IPS-NIHi7 (cell line): ENCODE data around the gene PRKG1.
"Not testable (repeated sequence)": the region's sequence is repeated elsewhere in the genome, so short reads cannot be mapped to it uniquely, and the experiment has no call there.

Experiments used
- DNase-seq: peaks from one replicate; pipeline ENCODE4 v3.0.0; 2012; ENCODE audit warnings: mixed read lengths; ENCODE audit errors: extremely low spot score

PRKG1 gene

GRCh38 chr10:51986516-51986915 is 912.2 kb downstream of the PRKG1 start:
- no peak for DNase-seq

- no peak for DNase-seq
These were observed 919.2 kb downstream of the PRKG1 start for GRCh38 chr10:51993475-51993874.

GRCh38 chr10:51999096-51999495 is 924.8 kb downstream of the PRKG1 start:
- no peak for DNase-seq

GRCh38 chr10:52004342-52004949 is 930.2 kb downstream of the PRKG1 start:
- DNase-seq = peak; percentile 52

GRCh38 chr10:52007091-52007490 is 932.8 kb downstream of the PRKG1 start:
- DNase-seq = no peak

GRCh38 chr10:52011118-52011517 is 936.8 kb downstream of the PRKG1 start:
- DNase-seq = no peak

GRCh38 chr10:52019077-52019555 is 944.8 kb downstream of the PRKG1 start:
- DNase-seq = no peak

- no peak for DNase-seq
These were observed 945.4 kb downstream of the PRKG1 start for GRCh38 chr10:52019656-52020055.

GRCh38 chr10:52020173-52020572 is 945.9 kb downstream of the PRKG1 start:
- DNase-seq = no peak

GRCh38 chr10:52020702-52021101 is 946.4 kb downstream of the PRKG1 start:
- no peak for DNase-seq

GRCh38 chr10:52027055-52027705 is 952.9 kb downstream of the PRKG1 start:
- no peak for DNase-seq

- no peak for DNase-seq
These were observed 954.2 kb downstream of the PRKG1 start for GRCh38 chr10:52028523-52028858.

GRCh38 chr10:52029628-52030027 is 955.3 kb downstream of the PRKG1 start:
- DNase-seq = no peak

GRCh38 chr10:52030051-52030790 is 955.9 kb downstream of the PRKG1 start:
- no peak for DNase-seq

- no peak for DNase-seq
These were observed 956.7 kb downstream of the PRKG1 start for GRCh38 chr10:52030975-52031374.

GRCh38 chr10:52031771-52032170 is 957.5 kb downstream of the PRKG1 start:
- DNase-seq = no peak

- DNase-seq = no peak
These were observed 958.7 kb downstream of the PRKG1 start for GRCh38 chr10:52032681-52033629.

- not testable (repeated sequence) for DNase-seq
These were observed 964.9 kb downstream of the PRKG1 start for GRCh38 chr10:52039002-52039793.

- no peak for DNase-seq
These were observed 966.2 kb downstream of the PRKG1 start for GRCh38 chr10:52040486-52040885.

GRCh38 chr10:52043811-52044210 is 969.5 kb downstream of the PRKG1 start:
- DNase-seq = no peak

GRCh38 chr10:52048051-52048450 is 973.8 kb downstream of the PRKG1 start:
- no peak for DNase-seq
